PC-3 (cell line): ENCODE results near the gene PLPPR5. TPM values are rescaled to one million over a fixed set of nuclear protein-coding genes. Genes with fewer than 3 reads are reported as not detected.

Experiments
- ATAC-seq: fragments of 200-7000 bp; cut with Tn5 transposase; 2 replicates; pipeline ENCODE4 v1.9.1; 2020; ENCODE audit warnings: mild to moderate bottlenecking, moderate library complexity
- BruUV-seq: library from RNA; stranded (reverse); fragments of 400-500 nt; replicated peaks from 2 replicates; lab custom pipeline; 2021; lab: Mats Ljungman, UMichigan
- CTCF ChIA-PET: fragments of 300-600 bp; sonication (Branson Sonifier 250); formaldehyde crosslinking; loops from one replicate; lab custom pipeline; 2022; ENCODE audit warnings: antibody characterized with exemption; lab: Charles Lee
- POLR2A ChIA-PET: fragments of 300-600 bp; sonication (Branson Sonifier 250); formaldehyde crosslinking; loops from one replicate; lab custom pipeline; 2022; ENCODE audit warnings: antibody characterized with exemption; ENCODE audit not compliant: unreplicated experiment; lab: Charles Lee
- DNase-seq: peaks from one replicate; pipeline ENCODE4 v3.0.0-alpha.2; 2015
- H2AFZ ChIP-seq: fragments of 300-600 bp; sonication (generic); 2 replicates; pipeline ENCODE4 v1.6.0; 2016; ENCODE audit warnings: antibody characterized with exemption, low read length
- H3F3A ChIP-seq: fragments of 300-600 bp; sonication (generic); one replicate; pipeline ENCODE4 v1.6.0; 2017; ENCODE audit warnings: antibody characterized with exemption, low read length, control low read depth, mild to moderate bottlenecking; ENCODE audit not compliant: unreplicated experiment
- H3K27ac ChIP-seq: fragments of 300-600 bp; sonication (generic); 2 replicates; pipeline ENCODE4 v1.5.1; 2016; ENCODE audit warnings: mild to moderate bottlenecking, low read length
- H3K27me3 ChIP-seq: fragments of 300-600 bp; sonication (generic); 2 replicates; pipeline ENCODE4 v1.6.1; 2016; ENCODE audit warnings: low read length, mixed read lengths
- H3K36me3 ChIP-seq: fragments of 300-600 bp; sonication (generic); 2 replicates; pipeline ENCODE4 v1.6.1; 2016; ENCODE audit warnings: low read depth, mixed run types, low read length, mixed read lengths
- H3K4me1 ChIP-seq: fragments of 300-600 bp; sonication (generic); 2 replicates; pipeline ENCODE4 v1.5.1; 2016; ENCODE audit warnings: low read length; ENCODE audit not compliant: insufficient read depth
- H3K4me2 ChIP-seq: fragments of 300-600 bp; sonication (generic); 2 replicates; pipeline ENCODE4 v1.6.0; 2016; ENCODE audit warnings: low read length
- H3K4me3 ChIP-seq: fragments of 300-600 bp; sonication (generic); 2 replicates; pipeline ENCODE4 v1.5.1; 2016; ENCODE audit warnings: mild to moderate bottlenecking, low read length, mixed read lengths
- H3K79me2 ChIP-seq: fragments of 300-600 bp; sonication (generic); 2 replicates; pipeline ENCODE4 v1.6.1; 2017; ENCODE audit warnings: low read length, mixed read lengths
- H3K9ac ChIP-seq: fragments of 300-600 bp; sonication (generic); 2 replicates; pipeline ENCODE4 v1.6.0; 2016; ENCODE audit warnings: mild to moderate bottlenecking, low read length
- H3K9me2 ChIP-seq: fragments of 300-600 bp; sonication (generic); replicated peaks from 2 replicates; pipeline ENCODE4 v1.6.1; 2016; ENCODE audit warnings: mixed run types, low read length, mixed read lengths
- H3K9me3 ChIP-seq: fragments of 300-600 bp; sonication (generic); 2 replicates; pipeline ENCODE4 v1.6.1; 2016; ENCODE audit warnings: low read length, mixed read lengths
- H4K20me1 ChIP-seq: fragments of 300-600 bp; sonication (generic); 2 replicates; pipeline ENCODE4 v1.6.1; 2016; ENCODE audit warnings: low read length, mixed read lengths
- EZH2 ChIP-seq: fragments of 300-600 bp; sonication (generic); IDR thresholded peaks from one replicate; pipeline ENCODE4 v1.6.1; 2017; ENCODE audit warnings: antibody characterized with exemption, mild to moderate bottlenecking, low read length; ENCODE audit not compliant: unreplicated experiment
- EZH2phosphoT487 ChIP-seq: fragments of 300-600 bp; sonication (generic); IDR thresholded peaks from 2 replicates; pipeline ENCODE4 v1.6.1; 2018; ENCODE audit warnings: mild to moderate bottlenecking, antibody characterized with exemption, low read length, borderline replicate concordance
- intact Hi-C: fragments of 100-400 bp; cut with micrococcal nuclease; formaldehyde crosslinking; loops from 2 replicates; pipeline ENCODE4 v1.9.0; 2023
- total RNA-seq: library from RNA; depleted of rRNA; stranded (reverse); fragments of >200 nt; gene quantifications from 2 replicates; pipeline ENCODE4 v1.2.3, GENCODE V29; 2014
- TF ChIP-seq, protein P1 (sequence below): fragments of 300-600 bp; sonication (generic); conservative IDR thresholded peaks from 2 replicates; pipeline ENCODE4 v1.5.1; 2017; ENCODE audit warnings: antibody characterized with exemption, low read depth, mild to moderate bottlenecking, low read length

PLPPR5 gene
- total RNA-seq, 1 experiment from 2014 or later: 2.1 TPM

DNA sequence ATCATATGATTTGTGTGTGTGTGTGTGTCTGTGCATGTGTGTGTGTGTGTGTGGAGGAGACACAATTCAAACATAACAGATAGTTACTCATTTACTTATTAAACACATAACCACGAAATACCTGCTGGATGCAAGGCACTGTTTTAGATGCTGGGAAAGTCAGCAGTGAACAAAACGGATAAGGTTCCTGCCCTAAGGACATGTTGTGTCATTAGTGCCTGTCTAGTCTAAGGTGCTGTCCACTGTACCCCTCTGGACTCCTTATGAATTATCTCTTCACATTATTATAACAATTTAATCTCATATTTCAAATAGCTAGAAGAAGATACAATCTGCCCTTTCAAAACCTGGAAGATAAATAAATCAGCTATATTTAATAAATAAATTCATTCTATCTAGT, 162.4 kb downstream of the PLPPR5 start:
- Histone ChIP-seq H3K9me2 (no peaks in the 10 kb centered on the region), H3K36me3 (no peaks in the 10 kb centered on the region), H3K27ac (no peak overlapping the region), H4K20me1 (no peaks in the 10 kb centered on the region), H3F3A (no peaks in the 10 kb centered on the region), H2AFZ (no peak overlapping the region), H3K4me1 (no peaks in the 10 kb centered on the region), H3K27me3 (no peaks in the 10 kb centered on the region), H3K9ac (no peak overlapping the region), H3K4me2 (no peak overlapping the region), H3K79me2 (no peaks in the 10 kb centered on the region), H3K9me3 (no peaks in the 10 kb centered on the region), H3K4me3 (no peak overlapping the region)
- ChIA-PET CTCF (interaction anchor here (0.6 kb wide), 1 partner anchor 1306 kb away, joined by 3 read pairs; no protein-coding TSS in a partner anchor), POLR2A (no interaction called here)
- DNase-seq (peak; percentile 11), ATAC-seq (no peak)
- TF ChIP-seq, protein P1, sequence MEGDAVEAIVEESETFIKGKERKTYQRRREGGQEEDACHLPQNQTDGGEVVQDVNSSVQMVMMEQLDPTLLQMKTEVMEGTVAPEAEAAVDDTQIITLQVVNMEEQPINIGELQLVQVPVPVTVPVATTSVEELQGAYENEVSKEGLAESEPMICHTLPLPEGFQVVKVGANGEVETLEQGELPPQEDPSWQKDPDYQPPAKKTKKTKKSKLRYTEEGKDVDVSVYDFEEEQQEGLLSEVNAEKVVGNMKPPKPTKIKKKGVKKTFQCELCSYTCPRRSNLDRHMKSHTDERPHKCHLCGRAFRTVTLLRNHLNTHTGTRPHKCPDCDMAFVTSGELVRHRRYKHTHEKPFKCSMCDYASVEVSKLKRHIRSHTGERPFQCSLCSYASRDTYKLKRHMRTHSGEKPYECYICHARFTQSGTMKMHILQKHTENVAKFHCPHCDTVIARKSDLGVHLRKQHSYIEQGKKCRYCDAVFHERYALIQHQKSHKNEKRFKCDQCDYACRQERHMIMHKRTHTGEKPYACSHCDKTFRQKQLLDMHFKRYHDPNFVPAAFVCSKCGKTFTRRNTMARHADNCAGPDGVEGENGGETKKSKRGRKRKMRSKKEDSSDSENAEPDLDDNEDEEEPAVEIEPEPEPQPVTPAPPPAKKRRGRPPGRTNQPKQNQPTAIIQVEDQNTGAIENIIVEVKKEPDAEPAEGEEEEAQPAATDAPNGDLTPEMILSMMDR: no peak
- TF ChIP-seq EZH2 (no peak), EZH2phosphoT487 (no peak)
- intact Hi-C loops: no loop called here
- BruUV-seq: no TSS peak
